Activated T-cell treated with anti-CD3 and anti-CD28 coated beads for 1 hour (primary cell): Measurements from ENCODE around the gene KCNQ5.

Experiments used
- DNase-seq: peaks from one replicate; pipeline ENCODE4 v3.0.0-alpha.2; 2020; ENCODE audit warnings: low read depth

KCNQ5 gene

DNA sequence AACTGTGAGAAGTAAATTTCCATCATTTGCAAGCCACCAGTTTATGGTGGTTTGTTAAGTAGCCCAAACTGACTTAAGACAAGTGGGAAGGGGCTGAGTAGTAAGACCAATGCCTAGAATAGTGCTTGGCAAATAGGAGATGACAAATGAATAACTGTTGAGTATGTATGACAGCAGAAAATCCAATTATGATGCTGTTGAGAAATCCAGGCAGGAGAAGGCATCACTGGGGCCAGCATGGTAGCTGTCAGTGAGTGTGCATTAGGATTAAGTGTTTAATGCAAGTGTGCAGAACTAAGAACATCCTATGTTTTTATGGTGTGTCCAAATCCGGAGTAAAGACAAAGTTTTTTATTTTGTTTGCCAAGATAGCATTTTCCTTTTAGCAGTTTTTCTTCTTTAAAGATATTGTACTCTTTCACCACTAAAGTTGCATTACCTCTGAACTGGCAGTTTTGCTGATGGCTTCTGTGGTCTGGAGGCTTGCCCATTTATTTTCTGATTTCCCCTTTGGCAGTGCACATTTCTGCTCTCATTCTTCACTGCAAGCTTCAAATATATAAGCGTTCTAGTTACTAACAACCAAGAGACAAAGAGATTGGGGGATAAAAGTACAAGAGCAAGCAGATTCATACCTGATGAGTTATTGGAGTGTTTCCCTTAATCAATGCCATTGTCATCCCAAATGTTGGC, 289.7 kb downstream of the KCNQ5 start:
- no peak for DNase-seq

DNA sequence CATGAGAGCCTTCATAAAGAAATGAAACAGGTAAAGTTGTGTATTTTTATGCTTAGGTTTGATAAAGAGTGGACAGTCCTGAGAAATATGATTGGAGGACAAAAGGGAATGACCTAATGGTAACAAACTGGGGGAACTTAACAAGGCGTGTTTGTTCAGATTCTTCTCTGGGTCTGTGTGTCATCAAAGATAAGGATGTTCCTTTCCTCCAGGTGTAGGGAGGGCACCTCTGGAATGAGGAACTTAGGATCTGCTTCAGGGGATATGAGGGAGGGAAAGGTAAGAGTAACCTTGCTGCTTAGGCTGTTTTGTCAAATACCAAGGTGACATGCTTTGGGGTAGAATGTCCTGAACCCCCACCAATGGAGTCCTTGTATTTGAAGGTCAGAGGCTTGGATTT, 291.9 kb downstream of the KCNQ5 start:
- no peak for DNase-seq

DNA sequence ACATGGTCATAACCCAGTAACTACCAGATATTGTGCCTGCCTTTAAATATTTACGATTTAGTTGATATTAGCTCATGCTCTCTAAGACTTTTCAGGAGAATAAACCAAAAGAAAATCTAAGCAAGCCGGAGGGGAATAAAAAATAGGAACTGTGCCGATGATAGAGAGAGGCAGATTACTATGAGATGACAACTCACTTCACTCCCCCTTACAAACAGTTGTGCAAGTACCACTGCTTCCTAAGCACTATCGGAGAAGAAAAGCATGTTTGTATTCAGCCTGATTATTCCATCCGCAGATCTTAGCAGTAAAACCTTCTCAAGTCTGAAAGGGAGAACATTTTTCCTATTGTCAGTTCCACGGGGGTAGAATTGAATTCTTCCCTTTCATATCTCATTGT, 294.4 kb downstream of the KCNQ5 start:
- DNase-seq: no peak

DNA sequence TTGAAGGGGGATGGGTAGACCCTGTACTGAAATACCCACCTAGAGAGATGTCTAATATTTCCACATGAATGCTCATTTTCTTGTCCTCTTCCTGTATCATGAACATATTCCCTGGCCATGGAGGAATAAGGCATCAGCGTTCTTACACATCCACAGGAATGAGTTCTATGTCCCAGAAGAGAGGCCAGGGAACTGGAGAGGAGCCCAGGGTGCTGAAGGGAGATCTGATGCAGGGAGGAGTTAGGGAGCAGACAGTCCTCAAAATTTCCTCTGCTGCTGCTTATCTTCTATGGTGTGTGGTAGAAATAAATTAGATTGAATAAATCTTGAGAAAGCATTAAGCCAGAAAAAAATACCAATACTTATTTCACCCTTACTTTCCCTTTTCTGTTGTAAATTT, 295.0 kb downstream of the KCNQ5 start:
- no peak for DNase-seq

DNA sequence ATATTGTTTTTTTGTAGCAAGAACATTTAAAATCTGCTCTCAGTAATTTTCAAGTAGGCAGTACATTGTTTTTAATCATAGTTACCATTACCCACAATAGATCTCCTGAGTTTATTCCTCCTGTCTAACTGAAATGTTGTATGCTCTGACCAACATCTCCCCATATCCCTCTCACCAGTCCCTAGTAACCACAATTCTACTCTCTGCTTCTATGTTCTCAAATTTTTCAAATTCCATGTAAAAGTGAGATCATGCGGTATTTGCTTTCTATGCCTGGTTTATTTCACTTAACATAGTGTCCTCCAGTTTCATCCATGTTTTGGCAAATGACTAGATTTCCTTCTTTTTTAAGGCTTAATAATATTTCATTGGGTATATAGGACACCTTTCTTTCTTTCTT, 300.5 kb downstream of the KCNQ5 start:
- DNase-seq: no peak

DNA sequence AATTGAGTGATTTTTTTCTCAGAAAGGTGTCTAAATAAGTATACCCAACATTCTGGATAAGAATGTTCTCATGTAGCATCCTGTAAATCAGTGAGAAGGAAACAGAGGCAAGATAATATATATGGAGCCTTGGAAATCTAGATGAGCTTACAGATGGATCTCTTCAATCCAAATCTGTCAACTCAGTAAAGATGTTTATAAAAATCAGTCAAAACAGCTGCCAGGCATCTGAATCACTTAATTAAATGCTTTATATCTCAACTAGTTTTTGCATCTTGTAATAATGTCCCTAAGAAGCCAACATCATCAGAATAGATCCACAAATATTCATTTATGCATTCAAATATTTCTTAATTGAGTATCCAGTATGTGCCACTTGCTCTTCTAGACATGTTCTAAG, 303.3 kb downstream of the KCNQ5 start:
- DNase-seq: no peak

DNA sequence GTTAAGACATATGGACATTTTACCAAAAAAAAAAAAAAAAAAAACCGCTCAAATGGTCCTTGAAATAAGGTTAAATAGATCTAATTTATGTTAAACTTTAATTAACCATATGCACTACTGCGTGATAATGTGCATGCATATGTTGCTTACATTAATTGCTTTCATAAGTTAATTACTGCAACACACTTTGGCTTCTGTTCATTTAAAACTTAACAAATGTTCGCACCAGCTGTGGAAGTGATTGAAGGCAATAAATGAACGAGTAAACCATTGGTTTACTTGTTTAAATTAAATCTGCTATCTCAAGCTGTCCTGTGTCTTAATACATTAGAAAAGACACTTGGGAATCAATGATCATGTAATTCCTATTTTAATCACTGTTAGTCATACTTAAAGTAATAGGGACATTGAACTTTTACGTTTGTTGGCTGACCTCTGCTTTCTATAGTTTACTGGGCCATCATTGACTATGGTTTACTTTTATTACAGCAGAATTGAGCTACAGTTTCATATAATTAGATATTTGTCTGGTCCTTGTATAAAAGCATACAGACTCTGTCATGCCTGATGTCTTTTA, 308.8 kb downstream of the KCNQ5 start:
- DNase-seq: no peak

DNA sequence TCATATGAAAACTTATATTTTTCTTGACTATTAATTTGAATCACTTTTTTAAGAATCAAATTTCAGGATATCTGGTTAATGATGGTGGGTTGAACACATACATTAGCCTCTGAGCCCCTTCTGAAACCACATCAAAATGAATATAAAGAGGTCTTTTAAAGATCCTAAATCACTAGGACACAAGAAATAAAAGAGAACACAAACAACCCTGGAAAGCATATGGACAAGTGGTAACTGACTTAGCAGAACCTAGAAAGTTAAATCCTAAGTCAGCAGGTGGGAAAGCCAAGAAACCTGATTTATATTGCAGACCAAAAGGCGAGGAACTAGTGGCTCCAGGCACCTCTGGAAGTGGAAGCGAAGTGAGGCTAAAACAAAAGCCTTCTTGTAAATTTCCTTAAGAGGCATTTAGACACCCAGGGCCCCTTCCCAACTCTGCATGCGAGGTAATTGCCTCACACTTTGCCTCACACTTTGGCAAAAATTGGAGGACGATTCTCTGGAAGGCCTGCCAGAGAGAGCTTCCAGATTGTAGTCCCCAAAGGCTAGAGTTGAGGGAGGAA, 309.5 kb downstream of the KCNQ5 start:
- no peak for DNase-seq

DNA sequence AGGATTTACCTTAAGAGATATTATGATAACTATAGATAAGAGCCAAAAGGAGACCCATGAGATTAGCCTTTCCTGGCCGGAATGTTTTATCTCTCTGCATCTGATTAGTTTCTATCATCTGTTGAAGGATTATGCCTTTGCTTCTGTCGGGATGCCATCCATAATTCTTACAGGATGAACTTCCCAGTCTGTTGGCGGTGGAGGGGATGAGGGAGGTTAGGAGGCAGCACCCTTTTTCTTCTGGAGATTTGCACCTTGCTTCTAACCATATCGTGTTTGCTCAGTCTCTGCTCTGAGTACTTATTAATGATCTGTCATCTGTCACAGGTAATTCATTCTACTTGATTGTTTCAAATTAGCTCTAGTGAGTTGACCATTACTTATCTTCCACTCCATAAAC, 311.4 kb downstream of the KCNQ5 start:
- no peak for DNase-seq

DNA sequence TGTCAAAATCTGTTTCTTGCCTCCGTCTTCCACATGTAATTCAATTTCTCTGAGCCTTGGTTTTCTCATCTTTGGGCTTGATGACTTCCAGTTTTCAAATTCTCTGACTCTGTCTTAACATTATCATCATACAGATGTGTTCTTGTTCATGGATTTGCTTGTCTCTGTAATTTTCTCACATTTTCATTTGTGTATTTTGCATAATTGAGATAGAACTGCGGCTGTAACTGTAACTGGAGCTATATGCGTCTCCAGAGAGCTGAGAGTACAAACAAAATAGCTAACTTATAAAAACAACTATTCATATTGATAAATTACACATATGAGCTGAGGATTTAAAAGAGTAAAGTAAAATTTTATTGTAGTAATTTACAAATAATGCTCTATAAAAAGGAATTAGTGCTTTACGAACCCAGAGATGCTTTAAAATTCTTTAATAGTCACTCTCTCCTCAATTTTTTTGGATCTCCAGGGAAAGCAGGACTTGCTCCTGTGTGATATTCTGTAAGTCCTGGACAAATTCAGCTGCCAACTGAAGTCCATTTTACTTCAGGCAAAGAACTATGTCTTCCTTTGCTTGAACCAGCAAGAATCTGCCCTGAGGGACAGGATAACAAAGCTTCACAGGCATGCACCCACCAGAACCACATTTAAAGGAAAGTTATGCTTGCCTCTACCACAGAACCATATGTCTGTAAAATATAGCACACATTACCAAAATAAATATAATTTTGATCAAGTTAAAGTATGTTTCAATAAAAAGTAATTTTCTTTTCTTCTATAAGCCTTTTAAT, 315.1 kb downstream of the KCNQ5 start:
- no peak for DNase-seq

DNA sequence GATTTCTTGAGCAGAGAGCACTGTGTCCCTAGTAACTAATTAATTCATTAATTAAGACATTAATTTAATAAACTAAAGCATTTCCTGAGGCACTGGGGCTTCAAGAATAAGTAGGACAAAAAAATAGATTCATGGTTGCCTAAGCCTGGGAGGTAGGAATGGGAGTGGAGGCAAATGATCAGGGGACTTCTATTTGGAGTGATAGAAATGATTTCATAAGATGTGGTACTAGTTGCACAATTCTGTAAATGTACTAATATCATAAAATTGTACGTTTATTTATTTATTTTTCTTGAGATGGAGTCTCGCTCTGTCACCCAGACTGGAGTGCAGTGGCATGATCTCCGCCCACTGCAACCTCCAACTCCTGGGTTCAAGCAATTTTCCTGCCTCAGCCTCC, 316.2 kb downstream of the KCNQ5 start:
- DNase-seq: no peak

DNA sequence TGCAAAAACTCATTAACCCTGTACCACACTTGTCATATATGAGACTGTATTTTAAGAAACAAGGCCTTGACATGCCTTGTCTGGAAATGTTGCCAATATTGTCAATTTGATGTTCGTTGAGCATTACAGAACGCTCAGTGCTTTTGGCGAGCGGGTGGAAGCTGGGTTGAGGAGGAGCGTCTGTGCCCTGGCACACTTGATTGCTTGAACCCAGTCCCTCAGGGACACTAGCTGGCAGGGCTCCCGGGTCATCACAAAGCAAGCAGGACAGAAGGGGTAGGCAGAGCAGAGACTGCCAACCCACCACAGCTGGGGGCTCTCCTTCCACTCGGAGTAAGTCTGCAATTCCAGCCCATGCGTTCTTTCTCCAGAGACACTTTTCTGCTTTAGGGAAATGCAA, 317.1 kb downstream of the KCNQ5 start:
- no peak for DNase-seq

DNA sequence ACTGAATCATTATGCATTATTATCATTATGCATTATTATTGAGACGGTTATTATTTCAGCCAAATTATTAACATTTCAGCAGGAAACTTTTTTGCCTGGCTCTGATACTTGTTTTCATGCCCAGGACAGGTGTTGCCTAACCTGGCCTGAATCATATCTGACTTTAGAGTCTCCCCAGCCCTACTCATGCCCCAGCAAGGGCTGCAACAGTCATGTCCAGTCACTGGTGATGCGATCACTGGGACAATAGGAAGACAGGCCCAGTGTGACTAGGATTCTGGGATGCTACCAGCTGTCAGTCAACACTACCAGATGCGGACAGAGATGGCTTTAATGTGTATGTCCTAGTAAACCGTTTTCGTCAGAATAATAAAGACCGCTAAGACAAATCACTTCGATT, 318.4 kb downstream of the KCNQ5 start:
- no peak for DNase-seq

DNA sequence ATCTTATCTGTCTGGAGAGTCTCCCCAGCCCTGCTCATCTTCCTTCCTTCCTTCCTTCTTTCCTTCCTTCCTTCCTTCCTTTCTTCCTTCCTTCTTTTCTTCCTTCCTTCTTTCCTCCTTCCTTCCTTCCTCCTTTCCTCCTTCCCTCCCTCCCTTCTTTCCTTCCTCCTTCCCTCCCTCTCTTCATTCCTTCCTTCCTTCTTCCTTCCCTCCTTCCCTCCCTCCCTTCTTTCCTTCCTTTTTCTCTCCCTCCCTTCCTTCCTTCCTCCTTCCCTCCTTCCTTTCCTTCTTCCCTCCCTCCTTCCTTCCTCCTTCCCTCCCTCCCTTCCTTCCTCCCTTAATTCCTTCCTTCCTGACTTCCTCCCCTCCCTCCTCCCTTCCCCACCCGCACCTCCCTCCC, 319.4 kb downstream of the KCNQ5 start:
- DNase-seq: no peak

DNA sequence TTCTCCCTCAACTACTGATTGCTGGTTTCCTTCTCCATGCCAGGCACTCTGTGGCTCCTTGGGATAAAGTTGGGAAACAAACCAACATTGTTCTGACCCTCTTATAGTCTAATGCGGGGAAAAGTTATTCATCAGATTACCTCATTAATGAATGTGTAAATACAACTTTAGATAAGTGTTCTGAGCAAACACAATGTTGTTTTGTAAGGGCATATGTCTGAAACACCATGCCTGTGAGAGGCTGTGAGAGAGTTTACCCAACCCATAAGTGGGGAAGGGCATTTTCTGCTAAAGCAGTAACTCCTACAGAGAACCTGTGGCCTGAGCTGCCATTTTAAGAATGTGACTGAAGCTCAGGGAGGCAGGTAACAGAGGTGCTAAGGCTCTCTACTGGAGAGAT, 319.9 kb downstream of the KCNQ5 start:
- no peak for DNase-seq

DNA sequence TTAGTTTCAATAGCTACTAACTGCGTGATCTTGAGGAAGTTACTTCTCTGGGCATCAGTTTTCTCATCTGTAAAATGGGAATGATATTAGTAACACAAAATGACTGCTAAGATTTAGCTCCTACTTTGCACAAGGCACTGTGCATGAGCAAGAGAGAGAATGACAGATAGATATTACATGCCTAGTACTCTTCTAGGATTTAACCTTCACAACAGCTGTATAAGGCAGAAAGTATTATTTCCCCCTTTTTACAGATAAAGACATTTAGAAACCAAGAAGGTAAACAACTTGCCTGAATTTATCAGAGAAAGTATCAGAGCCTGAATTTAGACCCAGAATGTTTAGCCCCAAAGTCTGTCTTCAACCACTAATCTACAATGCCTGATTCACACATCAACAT, 321.8 kb downstream of the KCNQ5 start:
- DNase-seq: no peak

DNA sequence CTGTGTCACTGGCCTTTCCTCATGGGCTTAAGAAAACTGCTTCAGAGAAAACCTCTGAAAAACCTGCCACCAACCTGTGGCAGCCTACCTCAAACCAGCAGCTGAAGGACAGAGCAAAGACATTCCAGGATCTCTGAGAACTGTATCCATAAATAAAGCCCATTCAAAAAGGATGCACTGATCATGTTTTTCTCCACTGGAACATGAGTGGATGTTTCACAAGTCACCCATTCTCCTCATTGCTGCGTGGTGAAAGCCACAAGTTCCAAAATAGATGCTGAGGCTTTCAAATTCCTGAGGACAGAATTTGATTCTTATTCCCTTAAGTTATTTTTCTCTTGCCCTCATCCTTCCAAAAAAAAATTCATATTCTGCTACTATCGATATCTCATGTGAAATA, 322.8 kb downstream of the KCNQ5 start:
- no peak for DNase-seq

DNA sequence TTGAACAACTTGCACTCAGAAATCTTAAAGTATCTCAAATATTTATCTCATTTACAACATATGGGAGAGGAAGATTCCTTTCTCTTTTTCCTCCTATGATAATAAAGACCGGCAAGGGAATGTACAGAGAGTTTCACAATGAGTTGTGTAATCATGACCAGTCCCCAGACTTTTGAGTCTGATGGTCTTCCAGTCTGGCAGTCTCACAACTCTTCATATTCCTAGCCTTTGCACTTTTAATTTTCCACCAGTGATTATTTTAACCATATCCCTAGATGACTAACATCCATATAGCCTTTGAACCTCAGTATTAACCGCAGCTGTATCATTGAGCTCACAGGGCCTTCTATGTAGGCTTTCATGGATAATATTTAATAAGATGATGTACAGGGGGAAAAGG, 324.9 kb downstream of the KCNQ5 start:
- DNase-seq: no peak

DNA sequence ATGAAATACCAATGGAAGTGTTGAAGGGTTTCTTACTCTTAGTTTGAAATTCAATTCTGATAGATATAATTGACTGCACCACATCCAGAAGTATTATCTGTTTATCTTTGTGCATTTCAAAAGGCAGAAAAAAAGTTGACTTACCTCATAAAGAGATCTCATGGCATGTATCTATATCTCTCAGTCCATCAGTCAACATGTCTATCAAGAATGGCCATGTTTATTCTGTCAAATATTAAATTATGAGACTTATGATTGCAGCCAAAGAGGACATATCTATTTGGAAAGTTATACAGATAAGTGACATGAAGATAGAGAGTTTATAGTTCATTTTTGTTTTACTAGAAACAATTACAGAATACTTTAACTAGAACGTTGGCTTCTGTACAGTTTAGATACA, 325.7 kb downstream of the KCNQ5 start:
- no peak for DNase-seq

DNA sequence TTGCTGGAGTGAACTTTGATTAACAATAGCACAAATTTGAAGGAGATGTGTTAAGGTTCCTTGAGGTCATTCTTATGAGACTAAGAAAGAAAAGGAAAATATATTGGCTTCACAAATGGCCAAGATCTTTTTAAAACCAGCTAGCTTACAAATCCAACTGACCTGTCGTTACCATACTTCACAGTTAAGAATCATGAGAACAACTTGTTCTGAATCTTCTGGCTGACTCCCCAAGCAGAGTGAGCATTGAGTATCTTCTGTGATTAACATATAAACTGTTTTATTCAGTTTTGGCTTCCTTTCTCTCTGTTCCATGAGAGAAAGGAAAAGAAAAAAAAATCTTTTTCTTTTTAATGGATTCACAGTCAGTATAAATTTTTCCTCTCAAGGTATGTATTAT, 326.3 kb downstream of the KCNQ5 start:
- DNase-seq: no peak

DNA sequence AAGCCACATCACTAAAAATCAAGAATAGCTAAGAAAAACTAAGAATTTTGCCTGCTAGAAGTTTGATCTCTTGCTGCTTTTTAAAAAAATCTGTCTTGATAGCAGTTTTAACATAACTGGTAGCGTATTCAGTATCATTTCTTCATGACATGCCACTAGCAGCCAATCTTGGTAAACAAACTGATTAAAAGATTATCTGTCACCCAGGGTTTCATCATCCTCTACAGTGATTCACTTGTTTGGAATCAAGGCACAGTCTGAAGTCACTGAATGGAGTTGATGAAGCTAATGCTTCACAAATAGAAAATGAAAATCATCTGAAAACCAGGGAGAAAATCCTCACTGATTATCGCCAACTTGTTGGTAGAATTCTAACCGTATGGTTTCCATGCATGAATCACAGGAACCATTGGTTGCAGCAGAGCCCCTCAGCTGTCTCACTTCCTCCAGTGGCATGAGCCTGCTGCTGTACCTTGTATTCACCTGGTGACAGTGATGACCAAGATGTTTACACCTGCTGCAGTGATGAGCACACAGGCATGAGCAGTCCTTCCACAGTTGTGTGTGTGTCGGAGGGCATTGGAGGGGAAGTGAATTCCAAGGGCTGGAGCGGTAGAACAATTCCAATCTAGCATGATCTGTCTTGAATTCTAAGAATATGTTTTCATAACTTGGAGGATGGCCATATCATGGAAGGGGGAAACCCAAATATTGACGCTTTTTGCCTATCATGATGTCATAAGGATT, 328.4 kb downstream of the KCNQ5 start:
- no peak for DNase-seq

DNA sequence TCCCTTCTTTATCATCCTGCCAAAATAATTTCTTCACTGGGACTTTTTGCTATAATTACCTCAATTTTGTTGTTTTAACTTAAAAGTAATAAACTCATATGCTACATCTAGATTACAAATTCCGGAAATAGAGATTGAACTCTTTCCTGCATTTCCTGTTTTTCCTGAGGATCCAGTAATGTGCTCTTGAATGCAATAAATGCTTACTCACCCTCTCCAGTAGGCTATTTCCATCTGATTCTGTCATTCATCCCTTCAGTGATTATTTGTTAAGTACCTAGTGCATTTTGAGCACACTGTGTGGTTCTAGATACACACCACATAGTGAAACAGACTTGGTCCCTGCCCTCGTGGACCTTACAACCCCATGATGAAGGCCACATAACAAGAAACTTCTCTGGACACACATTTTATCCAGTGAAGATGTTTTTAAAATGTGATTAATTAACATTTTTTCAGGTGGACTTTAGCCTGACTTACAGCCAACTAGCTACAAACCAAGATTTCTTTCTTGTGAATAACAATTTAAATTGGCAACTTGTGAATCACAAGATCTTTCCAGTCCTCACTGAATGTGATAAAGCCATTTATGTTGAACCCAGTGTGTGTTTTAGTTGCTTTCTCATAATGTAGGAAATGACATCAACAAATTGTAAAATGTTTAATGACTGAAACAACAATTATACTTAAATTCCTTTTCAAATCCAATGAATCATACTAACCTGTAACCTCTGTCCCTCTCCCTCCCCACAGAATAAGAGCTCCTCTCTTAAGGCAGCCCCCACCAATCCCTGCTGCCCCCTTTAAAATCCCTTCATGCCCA, 331.2 kb downstream of the KCNQ5 start:
- no peak for DNase-seq
